DND-41 (cell line): ENCODE results near the gene SMYD1.

Source experiments
- ATAC-seq: fragments of 200-7000 bp; cut with Tn5 transposase; 3 replicates; pipeline ENCODE4 v1.9.1; 2021; ENCODE audit warnings: low read depth; ENCODE audit not compliant: insufficient read depth
- DNase-seq: peaks from one replicate; pipeline ENCODE4 v3.0.0-alpha.2; 2020
- H2AFZ ChIP-seq: 2 replicates; pipeline ENCODE4 v1.6.0; 2012; ENCODE audit warnings: low read depth, low read length
- H3K27ac ChIP-seq: 2 replicates; pipeline ENCODE4 v1.5.1; 2012; ENCODE audit warnings: low read length, inconsistent platforms
- H3K27me3 ChIP-seq: fragments of 200-600 bp; sonication (generic); 2 replicates; pipeline ENCODE4 v1.6.0; 2012; ENCODE audit warnings: low read length, mild to moderate bottlenecking, inconsistent platforms; ENCODE audit not compliant: insufficient read depth, poor library complexity
- H3K36me3 ChIP-seq: 2 replicates; pipeline ENCODE4 v1.5.1; 2012; ENCODE audit warnings: low read length, inconsistent platforms; ENCODE audit not compliant: insufficient read depth
- H3K4me1 ChIP-seq: 2 replicates; pipeline ENCODE4 v1.5.1; 2012; ENCODE audit warnings: mild to moderate bottlenecking, low read length; ENCODE audit not compliant: insufficient read depth
- H3K4me2 ChIP-seq: 2 replicates; pipeline ENCODE4 v1.6.0; 2012; ENCODE audit warnings: mild to moderate bottlenecking, moderate library complexity, low read length, inconsistent platforms; ENCODE audit not compliant: insufficient read depth
- H3K4me3 ChIP-seq, 2 experiments: fragments of 200-600 bp in 1 of 2; shearing (Covaris generic) in 1 of 2; 2 replicates each; pipeline ENCODE4 v1.5.1; 2012 to 2016; ENCODE audit warnings: inconsistent platforms in 2 of 2, low read length in 2 of 2, mild to moderate bottlenecking in 2 of 2, low read depth in 1 of 2, moderate library complexity in 1 of 2
- H3K79me2 ChIP-seq: 2 replicates; pipeline ENCODE4 v1.6.0; 2012; ENCODE audit warnings: low read length, inconsistent platforms; ENCODE audit not compliant: insufficient read depth
- H3K9ac ChIP-seq: 2 replicates; pipeline ENCODE4 v1.6.0; 2012; ENCODE audit warnings: low read depth, mild to moderate bottlenecking, inconsistent platforms, low read length, moderate library complexity
- H3K9me3 ChIP-seq: 2 replicates; pipeline ENCODE4 v1.5.1; 2012; ENCODE audit warnings: low read length, moderate library complexity, mild to moderate bottlenecking, inconsistent platforms; ENCODE audit not compliant: insufficient read depth, severe bottlenecking
- H4K20me1 ChIP-seq: 2 replicates; pipeline ENCODE4 v1.6.0; 2012; ENCODE audit warnings: low read length; ENCODE audit not compliant: insufficient read depth
- EZH2 ChIP-seq: IDR thresholded peaks from 3 replicates; pipeline ENCODE4 v1.6.1; 2012; ENCODE audit warnings: borderline replicate concordance, low read depth, mild to moderate bottlenecking, moderate library complexity, low read length, inconsistent platforms; ENCODE audit not compliant: severe bottlenecking
- TF ChIP-seq, protein P1 (sequence below): IDR thresholded peaks from 2 replicates; pipeline ENCODE4 v1.5.1; 2012; ENCODE audit warnings: borderline replicate concordance, low read length, moderate library complexity, mild to moderate bottlenecking; ENCODE audit not compliant: poor library complexity, severe bottlenecking; ENCODE audit errors: extremely low read depth

SMYD1 gene

DNA sequence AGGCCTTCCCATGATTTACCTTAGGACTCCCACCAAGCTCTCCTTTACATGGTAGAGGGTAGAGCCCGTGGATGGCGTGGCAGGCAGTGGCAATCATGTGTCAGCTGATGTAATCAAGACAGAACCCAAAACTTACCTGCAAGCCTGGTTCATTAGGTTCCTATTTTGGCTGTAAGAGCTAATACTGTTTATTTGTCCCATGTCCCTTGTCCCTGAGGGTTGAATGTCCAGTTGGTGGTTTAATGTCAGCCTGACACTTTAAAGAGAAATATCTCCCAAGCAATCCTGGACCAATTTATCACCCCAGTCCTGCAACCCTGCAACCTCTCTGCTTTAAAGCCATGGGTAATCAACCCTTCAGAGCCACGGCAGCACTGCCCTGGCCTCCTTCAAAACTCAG, 66.2 kb downstream of the SMYD1 start:
- Histone ChIP-seq H3K9me3 (no peaks in the 10 kb centered on the region), H3K9ac (no peak overlapping the region), H3K27me3 (peaks cover 9% of the 10 kb centered on the region), H3K36me3 (no peaks in the 10 kb centered on the region), H3K4me2 (no peak overlapping the region), H3K4me3 (no peak overlapping the region), H2AFZ (no peak overlapping the region), H3K79me2 (no peaks in the 10 kb centered on the region), H3K4me1 (no peaks in the 10 kb centered on the region), H4K20me1 (no peaks in the 10 kb centered on the region), H3K27ac (no peak overlapping the region)
- no peak for ATAC-seq
- no peak for DNase-seq
- TF ChIP-seq, protein P1, sequence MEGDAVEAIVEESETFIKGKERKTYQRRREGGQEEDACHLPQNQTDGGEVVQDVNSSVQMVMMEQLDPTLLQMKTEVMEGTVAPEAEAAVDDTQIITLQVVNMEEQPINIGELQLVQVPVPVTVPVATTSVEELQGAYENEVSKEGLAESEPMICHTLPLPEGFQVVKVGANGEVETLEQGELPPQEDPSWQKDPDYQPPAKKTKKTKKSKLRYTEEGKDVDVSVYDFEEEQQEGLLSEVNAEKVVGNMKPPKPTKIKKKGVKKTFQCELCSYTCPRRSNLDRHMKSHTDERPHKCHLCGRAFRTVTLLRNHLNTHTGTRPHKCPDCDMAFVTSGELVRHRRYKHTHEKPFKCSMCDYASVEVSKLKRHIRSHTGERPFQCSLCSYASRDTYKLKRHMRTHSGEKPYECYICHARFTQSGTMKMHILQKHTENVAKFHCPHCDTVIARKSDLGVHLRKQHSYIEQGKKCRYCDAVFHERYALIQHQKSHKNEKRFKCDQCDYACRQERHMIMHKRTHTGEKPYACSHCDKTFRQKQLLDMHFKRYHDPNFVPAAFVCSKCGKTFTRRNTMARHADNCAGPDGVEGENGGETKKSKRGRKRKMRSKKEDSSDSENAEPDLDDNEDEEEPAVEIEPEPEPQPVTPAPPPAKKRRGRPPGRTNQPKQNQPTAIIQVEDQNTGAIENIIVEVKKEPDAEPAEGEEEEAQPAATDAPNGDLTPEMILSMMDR = no peak
- no peak for TF ChIP-seq EZH2

GRCh38 chr2:88136817-88137216, 69.2 kb downstream of the SMYD1 start:
- TF ChIP-seq, protein P1 = no peak
- no peaks in the 10 kb centered on the region for H3K4me1 ChIP-seq
- H3K9ac ChIP-seq = no peak overlapping the region
- DNase-seq = no peak
- H2AFZ ChIP-seq = no peak overlapping the region
- H3K27me3 ChIP-seq = peaks cover 9% of the 10 kb centered on the region
- no peaks in the 10 kb centered on the region for H3K79me2 ChIP-seq
- H3K4me3 ChIP-seq = no peak overlapping the region
- no peaks in the 10 kb centered on the region for H3K36me3 ChIP-seq
- no peak for ATAC-seq
- H3K9me3 ChIP-seq = no peaks in the 10 kb centered on the region
- no peak overlapping the region for H3K4me2 ChIP-seq
- H3K27ac ChIP-seq = no peak overlapping the region
- H4K20me1 ChIP-seq = no peaks in the 10 kb centered on the region

DNA sequence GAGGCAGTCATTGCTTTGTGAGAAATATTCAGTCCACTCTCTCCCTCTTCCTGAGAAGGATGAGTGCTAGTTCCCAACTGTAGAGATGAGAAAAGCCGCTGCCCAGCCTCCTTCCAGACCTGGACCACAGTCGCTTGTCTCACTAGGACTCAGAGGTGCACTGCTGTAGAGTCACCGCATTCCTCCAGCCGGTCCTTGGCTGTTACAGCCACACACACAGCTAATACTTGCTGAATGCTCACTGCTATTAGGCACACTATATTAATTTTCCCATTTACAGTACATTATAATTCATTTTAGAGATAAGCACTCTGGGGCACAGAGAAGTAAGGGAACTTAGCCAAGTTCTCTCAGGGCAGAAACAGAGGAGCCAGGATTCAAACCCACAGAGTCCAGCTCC, 70.2 kb downstream of the SMYD1 start:
- H3K79me2 ChIP-seq = no peaks in the 10 kb centered on the region

More for the DNA sequence above, 70.2 kb downstream of the SMYD1 start:
- no peak overlapping the region for H3K4me2 ChIP-seq
- H3K36me3 ChIP-seq = no peaks in the 10 kb centered on the region
- no peak overlapping the region for H2AFZ ChIP-seq
- H4K20me1 ChIP-seq = no peaks in the 10 kb centered on the region
- no peak overlapping the region for H3K4me3 ChIP-seq
- H3K4me1 ChIP-seq = no peaks in the 10 kb centered on the region
- DNase-seq = no peak
- no peak for ATAC-seq
- H3K27ac ChIP-seq = no peak overlapping the region
- H3K9ac ChIP-seq = no peak overlapping the region
- no peaks in the 10 kb centered on the region for H3K9me3 ChIP-seq
- TF ChIP-seq, protein P1 = no peak
- TF ChIP-seq EZH2 = no peak
- peaks cover 9% of the 10 kb centered on the region for H3K27me3 ChIP-seq
